GM12878 (cell line): ENCODE results near the gene ALG12. TPM values are rescaled to one million over a fixed set of nuclear protein-coding genes. Genes with fewer than 3 reads are reported as not detected.

Experiments
- ATAC-seq: fragments of 200-7000 bp; cut with Tn5 transposase; 3 replicates; pipeline ENCODE4 v1.9.1; 2020; ENCODE audit warnings: mild to moderate bottlenecking, moderate library complexity
- BruUV-seq: library from RNA; stranded (reverse); fragments of 400-500 nt; replicated peaks from 2 replicates; lab custom pipeline; 2021; lab: Mats Ljungman, UMichigan
- CTCF ChIA-PET: fragments of 300-600 bp; sonication (Branson Sonifier 250); formaldehyde crosslinking; extraction: SDS; loops from one replicate; lab custom pipeline; 2021; ENCODE audit warnings: inconsistent platforms; lab: Yijun Ruan, JAX
- POLR2A ChIA-PET: fragments of 350-600 bp; formaldehyde crosslinking; extraction: SDS; loops from one replicate; lab custom pipeline; 2021; ENCODE audit warnings: inconsistent platforms; lab: Charles Lee
- RAD21 ChIA-PET: fragments of 300-600 bp; sonication (Branson Sonifier 250); formaldehyde crosslinking; loops from one replicate; lab custom pipeline; 2023; ENCODE audit warnings: antibody characterized with exemption; ENCODE audit not compliant: unreplicated experiment; lab: Charles Lee
- SMC1A ChIA-PET: fragments of 300-600 bp; sonication (Branson Sonifier 250); formaldehyde crosslinking; loops from one replicate; lab custom pipeline; 2023; ENCODE audit not compliant: unreplicated experiment, uncharacterized antibody; lab: Charles Lee
- DNase-seq: peaks from one replicate; pipeline ENCODE4 v3.0.0-alpha.2; 2011; ENCODE audit warnings: low read depth, low spot score
- FAIRE-seq: peaks from 3 replicates; lab custom pipeline; 2011; peaks lifted over from hg19 to GRCh38; lab: Jason Lieb, UNC
- H2AFZ ChIP-seq: 2 replicates; pipeline ENCODE4 v1.6.0; 2011; ENCODE audit warnings: low read depth, low read length, control low read depth; ENCODE audit not compliant: control insufficient read depth
- H3K27ac ChIP-seq: 2 replicates; pipeline ENCODE4 v1.5.1; 2011; ENCODE audit warnings: control low read depth; ENCODE audit not compliant: control insufficient read depth, insufficient read depth
- H3K27me3 ChIP-seq, 2 experiments: replicated peaks in 1 of 2; 2 replicates each; pipeline versions ENCODE4 v1.6.0 to v1.6.1; 2011; ENCODE audit warnings: low read length in 1 of 2; ENCODE audit not compliant: control insufficient read depth in 2 of 2, insufficient read depth in 2 of 2
- H3K36me3 ChIP-seq, 2 experiments: 2 replicates each; pipeline ENCODE4 v1.5.1; 2011; ENCODE audit warnings: low read length in 1 of 2; ENCODE audit not compliant: control insufficient read depth in 2 of 2, insufficient read depth in 2 of 2
- H3K4me1 ChIP-seq: 2 replicates; pipeline ENCODE4 v1.6.1; 2011; ENCODE audit warnings: mild to moderate bottlenecking, low read length, moderate library complexity, mixed read lengths; ENCODE audit not compliant: control insufficient read depth, insufficient read depth
- H3K4me2 ChIP-seq: 2 replicates; pipeline ENCODE4 v1.6.0; 2011; ENCODE audit warnings: control low read depth; ENCODE audit not compliant: control insufficient read depth, insufficient read depth
- H3K4me3 ChIP-seq: fragments of 200-600 bp; sonication (generic); 2 replicates; pipeline ENCODE4 v1.5.1; 2016
- H3K79me2 ChIP-seq: 2 replicates; pipeline ENCODE4 v1.6.0; 2011; ENCODE audit warnings: low read length; ENCODE audit not compliant: control insufficient read depth, insufficient read depth
- H3K9ac ChIP-seq: 2 replicates; pipeline ENCODE4 v1.8.0; 2011; ENCODE audit warnings: low read length, control low read depth, mixed read lengths; ENCODE audit not compliant: control insufficient read depth, insufficient read depth
- H3K9me3 ChIP-seq: replicated peaks from 3 replicates; pipeline ENCODE4 v1.5.1; 2011; ENCODE audit warnings: mild to moderate bottlenecking, low read length; ENCODE audit not compliant: control insufficient read depth, insufficient read depth
- H4K20me1 ChIP-seq: 2 replicates; pipeline ENCODE4 v1.6.0; 2011; ENCODE audit not compliant: control insufficient read depth, insufficient read depth
- BHLHE40 ChIP-seq, 2 experiments: fragments of 450-650 bp in 1 of 2; IDR thresholded peaks; 2 replicates each; pipeline ENCODE4 v1.6.1; 2011 to 2017; ENCODE audit warnings: low read depth in 2 of 2, borderline replicate concordance in 1 of 2, improper control_type of control experiment in 1 of 2, low read length in 1 of 2, mild to moderate bottlenecking in 1 of 2
- KAT2A ChIP-seq: conservative IDR thresholded peaks from 2 replicates; pipeline ENCODE4 v1.6.1; 2011; ENCODE audit warnings: low read depth, low read length; ENCODE audit not compliant: control insufficient read depth
- MTA2 ChIP-seq: fragments of 450-650 bp; IDR thresholded peaks from 2 replicates; pipeline ENCODE4 v1.6.1; 2016; ENCODE audit warnings: low read depth, mild to moderate bottlenecking, moderate library complexity
- PBX3 ChIP-seq: IDR thresholded peaks from 2 replicates; pipeline ENCODE4 v1.6.1; 2011; ENCODE audit warnings: mild to moderate bottlenecking, low read depth, low read length, moderate library complexity; ENCODE audit not compliant: insufficient replicate concordance
- RUNX3 ChIP-seq: IDR thresholded peaks from 2 replicates; pipeline ENCODE4 v1.6.1; 2012; ENCODE audit warnings: low read length, inconsistent platforms
- ZNF274 ChIP-seq: IDR thresholded peaks from one replicate; pipeline ENCODE4 v1.8.0; 2011; ENCODE audit not compliant: insufficient read length, insufficient read depth
- WGBS: methylation state at CpG from one replicate; pipeline ENCODE4 v1.1.6; 2016; ENCODE audit warnings: low lambda C conversion rate; ENCODE audit not compliant: insufficient replicate concordance, insufficient coverage; ENCODE audit errors: missing lambda C conversion rate; 5-methylcytosine and 5-hydroxymethylcytosine counted together
- in situ Hi-C: fragments of 300-500 bp; cut with MboI; formaldehyde crosslinking; loops from 9 replicates; pipeline ENCODE4 v1.14.3; 2018; ENCODE audit warnings: mixed read lengths
- intact Hi-C: fragments of 100-400 bp; cut with micrococcal nuclease; formaldehyde crosslinking; loops from one replicate; pipeline ENCODE4 v1.14.2; 2022; ENCODE audit not compliant: unreplicated experiment
- polyA plus RNA-seq, 11 experiments: library from polyadenylated mRNA; depleted of rRNA in 4 of 11; unstranded in 6 of 11; stranded (reverse) in 5 of 11; fragments of >200 nt; fragmentation: Nextera tagmentation in 4 of 11; fragmentation: Illumina TruSeq in 1 of 11; extraction: Ambion mirVana in 4 of 11; extraction: Trizol in 1 of 11; gene quantifications; 1 replicate in 1 of 11; 2 replicates in 10 of 11; pipeline versions ENCODE4 v1.2.1 to v1.2.3, GENCODE V29; 2011 to 2016; ENCODE audit warnings: inconsistent platforms in 2 of 11, missing spikeins in 2 of 11, low read depth in 1 of 11
- total RNA-seq, 4 experiments: library from RNA; depleted of rRNA in 3 of 4; stranded (reverse); fragments of >200 nt in 3 of 4; fragmentation: Illumina TruSeq in 1 of 4; extraction: Trizol in 1 of 4; gene quantifications; 2 replicates each; pipeline versions ENCODE4 v1.2.1 to v1.2.3, GENCODE V29; 2013 to 2021

The ALG12 gene
- total and polyA plus RNA-seq, 10 of the 15 experiments (the other 5 are each of a cell fraction or from before 2014, with no cell fraction given) = 0.22 to 23.4 (median 6.6) TPM

DNA sequence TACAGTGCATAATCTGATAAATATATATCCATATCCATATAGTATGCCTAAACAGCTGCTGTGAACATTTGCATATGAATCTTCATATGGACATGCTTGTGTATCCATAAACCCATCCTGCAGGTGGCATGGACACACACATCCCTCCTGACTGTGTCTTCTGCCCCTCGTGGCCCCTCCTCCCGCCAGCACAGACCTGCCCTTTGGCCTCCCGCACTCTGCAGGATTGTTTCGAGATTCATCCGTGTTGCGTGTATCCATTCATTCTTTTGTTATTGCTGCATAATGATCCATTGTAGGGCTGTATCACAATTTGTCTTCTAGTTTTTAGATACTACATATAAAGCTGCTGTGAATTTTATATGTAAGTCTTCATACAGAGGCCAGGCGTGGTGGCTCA is 40.6 kb downstream of the ALG12 start:
- peaks cover 4% of the 10 kb centered on the region; the same call in 2 of the 3 replicates for H3K9me3 ChIP-seq
- in situ Hi-C loops = no loop called here
- no peak overlapping the region for H3K4me2 ChIP-seq
- FAIRE-seq = no peak
- H3K4me3 ChIP-seq = no peak overlapping the region
- ChIA-PET CTCF (no interaction called here), POLR2A (interaction anchor here (0.9 kb wide), 1 partner anchor 13 kb away, joined by 3 read pairs; no protein-coding TSS in a partner anchor), RAD21 (no interaction called here), SMC1A (interaction anchor here (1.1 kb wide), 1 partner anchor 10 kb away, joined by 4 read pairs; no protein-coding TSS in a partner anchor)
- H3K4me1 ChIP-seq = peaks cover 28% of the 10 kb centered on the region
- no peak overlapping the region for H2AFZ ChIP-seq
- H3K36me3 ChIP-seq = no peaks in the 10 kb centered on the region; a peak in 1 of 4 replicates
- no peak overlapping the region for H3K9ac ChIP-seq
- WGBS = over 99% methylated on average over 7 of the region's 7 CpGs
- no peak overlapping the region for H3K27ac ChIP-seq
- no peaks in the 10 kb centered on the region for H3K27me3 ChIP-seq
- TF ChIP-seq ZNF274 = no peak
- TF ChIP-seq KAT2A = no peak
- no peak for TF ChIP-seq RUNX3
- TF ChIP-seq PBX3 = no peak
- no peak for TF ChIP-seq MTA2
- no peak for TF ChIP-seq BHLHE40 (IDR thresholded peaks at IDR 0.05; ENCODE audit: borderline replicate concordance in 1 of 2, low read depth in 2 of 2, low read length in 1 of 2)
- no peak for ATAC-seq
- BruUV-seq = no TSS peak
- peaks cover 46% of the 10 kb centered on the region for H3K79me2 ChIP-seq
- H4K20me1 ChIP-seq = no peaks in the 10 kb centered on the region
- intact Hi-C loops = no loop called here
- no peak for DNase-seq
